Chondrocyte (in vitro differentiated cells): Measurements from ENCODE around the gene LAMB3. TPM values are rescaled to one million over a fixed set of nuclear protein-coding genes. Genes with fewer than 3 reads are reported as not detected.

ENCODE experiments used
- DNase-seq: peaks from one replicate; pipeline ENCODE4 v3.0.0; 2021; ENCODE audit warnings: mixed read lengths, low spot score
- H3K27ac Mint-ChIP-seq: one replicate; pipeline ENCODE4 v1.8.0; 2021; ENCODE audit warnings: mild to moderate bottlenecking, moderate library complexity, mixed read lengths; ENCODE audit not compliant: unreplicated experiment
- H3K27me3 Mint-ChIP-seq: 2 replicates; pipeline ENCODE4 v1.8.0; 2021; ENCODE audit warnings: low read depth, mixed read lengths
- H3K36me3 Mint-ChIP-seq: 2 replicates; pipeline ENCODE4 v1.8.0; 2021; ENCODE audit warnings: low read depth, mixed read lengths
- H3K4me1 Mint-ChIP-seq: 2 replicates; pipeline ENCODE4 v1.8.0; 2021; ENCODE audit warnings: low read depth, mild to moderate bottlenecking, mixed read lengths
- H3K4me3 Mint-ChIP-seq: one replicate; pipeline ENCODE4 v1.8.0; 2021; ENCODE audit warnings: mild to moderate bottlenecking, moderate library complexity, mixed read lengths; ENCODE audit not compliant: unreplicated experiment
- H3K9me3 Mint-ChIP-seq: 2 replicates; pipeline ENCODE4 v1.8.0; 2021; ENCODE audit warnings: low read depth, mixed read lengths
- CTCF ChIP-seq: fragments of 200-600 bp; sonication (generic); IDR thresholded peaks from 2 replicates; pipeline ENCODE4 v1.5.0; 2021; ENCODE audit warnings: antibody characterized with exemption, mild to moderate bottlenecking, moderate library complexity
- total RNA-seq: library from RNA; stranded (reverse); gene quantifications from 3 replicates; pipeline ENCODE4 v1.2.1, GENCODE V29; 2021

LAMB3 gene
- total RNA-seq, 1 donor from 2014 or later: 6.3 TPM

- Mint-ChIP-seq H3K27me3 (no peaks in the 10 kb centered on the region), H3K27ac (no peak overlapping the region)
Observed at GRCh38 chr1:209648346-209648745, 3.9 kb downstream of the LAMB3 start.

GRCh38 chr1:209647156-209647555 is 5.1 kb downstream of the LAMB3 start:
- H3K9me3 Mint-ChIP-seq: no peaks in the 10 kb centered on the region
- no peaks in the 10 kb centered on the region for H3K36me3 Mint-ChIP-seq
- DNase-seq: no peak
- no peaks in the 10 kb centered on the region for H3K27me3 Mint-ChIP-seq
- H3K4me1 Mint-ChIP-seq: peaks cover 64% of the 10 kb centered on the region
- H3K4me3 Mint-ChIP-seq: no peak overlapping the region
- no peak overlapping the region for H3K27ac Mint-ChIP-seq
- no peak for TF ChIP-seq CTCF

More at GRCh38 chr1:209648346-209648745, 3.9 kb downstream of the LAMB3 start:
- Mint-ChIP-seq H3K36me3 (no peaks in the 10 kb centered on the region), H3K4me1 (peaks cover 69% of the 10 kb centered on the region), H3K9me3 (no peaks in the 10 kb centered on the region), H3K4me3 (no peak overlapping the region)
- DNase-seq: no peak
- no peak for TF ChIP-seq CTCF

- H3K36me3 Mint-ChIP-seq: no peaks in the 10 kb centered on the region
- H3K27ac Mint-ChIP-seq: no peak overlapping the region
- no peaks in the 10 kb centered on the region for H3K9me3 Mint-ChIP-seq
- no peak for DNase-seq
- peaks cover 63% of the 10 kb centered on the region for H3K4me1 Mint-ChIP-seq
- no peak overlapping the region for H3K4me3 Mint-ChIP-seq
- no peaks in the 10 kb centered on the region for H3K27me3 Mint-ChIP-seq
- peak; percentile 33 for TF ChIP-seq CTCF
Observed at GRCh38 chr1:209646558-209646957, 5.7 kb downstream of the LAMB3 start.

- no peak overlapping the region for H3K27ac Mint-ChIP-seq
- no peak for TF ChIP-seq CTCF
- no peak overlapping the region for H3K4me3 Mint-ChIP-seq
- H3K4me1 Mint-ChIP-seq: peaks cover 59% of the 10 kb centered on the region
- DNase-seq: no peak
- H3K36me3 Mint-ChIP-seq: no peaks in the 10 kb centered on the region
- no peaks in the 10 kb centered on the region for H3K9me3 Mint-ChIP-seq
- no peaks in the 10 kb centered on the region for H3K27me3 Mint-ChIP-seq
Observed at GRCh38 chr1:209645574-209646452, 6.4 kb downstream of the LAMB3 start.

GRCh38 chr1:209643285-209644020 is 8.8 kb downstream of the LAMB3 start:
- DNase-seq: no peak
- no peaks in the 10 kb centered on the region for H3K27me3 Mint-ChIP-seq
- no peaks in the 10 kb centered on the region for H3K9me3 Mint-ChIP-seq
- H3K27ac Mint-ChIP-seq: no peak overlapping the region
- H3K4me3 Mint-ChIP-seq: no peak overlapping the region
- H3K4me1 Mint-ChIP-seq: peaks cover 37% of the 10 kb centered on the region
- no peak for TF ChIP-seq CTCF
- H3K36me3 Mint-ChIP-seq: no peaks in the 10 kb centered on the region
